GM23338 (cell line): Measurements from ENCODE around the gene C2CD5. TPM values are rescaled to one million over a fixed set of nuclear protein-coding genes. Genes with fewer than 3 reads are reported as not detected.

Experiments used
- ATAC-seq: fragments of 200-7000 bp; cut with Tn5 transposase; 3 replicates; pipeline ENCODE4 v1.9.1; 2020
- DNase-seq: peaks from one replicate; pipeline ENCODE4 v3.0.0-alpha.2; 2015; ENCODE audit warnings: low spot score
- H2AFZ ChIP-seq: fragments of 200-600 bp; sonication (generic); 2 replicates; pipeline ENCODE4 v1.8.0; 2016; ENCODE audit warnings: antibody characterized with exemption, mild to moderate bottlenecking, moderate library complexity
- H3F3A ChIP-seq: fragments of 200-600 bp; sonication (generic); replicated peaks from 2 replicates; pipeline ENCODE4 v1.8.0; 2017; ENCODE audit warnings: antibody characterized with exemption, mixed run types, low read depth
- H3K27ac ChIP-seq: fragments of 200-600 bp; sonication (generic); 2 replicates; pipeline ENCODE4 v1.6.1; 2016; ENCODE audit warnings: low read depth
- H3K27me3 ChIP-seq: fragments of 200-600 bp; sonication (generic); 2 replicates; pipeline ENCODE4 v1.8.0; 2016; ENCODE audit warnings: mild to moderate bottlenecking, mixed run types, moderate library complexity; ENCODE audit not compliant: insufficient read depth
- H3K36me3 ChIP-seq: fragments of 200-600 bp; sonication (generic); 2 replicates; pipeline ENCODE4 v1.8.0; 2016; ENCODE audit warnings: mild to moderate bottlenecking; ENCODE audit not compliant: insufficient read depth
- H3K4me1 ChIP-seq: fragments of 200-600 bp; sonication (generic); 2 replicates; pipeline ENCODE4 v1.8.0; 2016; ENCODE audit warnings: mild to moderate bottlenecking, moderate library complexity; ENCODE audit not compliant: insufficient read depth
- H3K4me2 ChIP-seq: fragments of 200-600 bp; sonication (generic); 2 replicates; pipeline ENCODE4 v1.7.1; 2017; ENCODE audit warnings: mixed run types
- H3K4me3 ChIP-seq: fragments of 200-600 bp; sonication (generic); 2 replicates; pipeline ENCODE4 v1.6.1; 2016; ENCODE audit warnings: mixed run types
- H3K79me2 ChIP-seq: fragments of 200-600 bp; sonication (generic); replicated peaks from 2 replicates; pipeline ENCODE4 v1.8.0; 2017; ENCODE audit warnings: mild to moderate bottlenecking; ENCODE audit not compliant: insufficient read depth
- H3K9me2 ChIP-seq: fragments of 200-600 bp; sonication (generic); 2 replicates; pipeline ENCODE4 v1.8.0; 2017; ENCODE audit not compliant: insufficient read depth
- H4K20me1 ChIP-seq: fragments of 200-600 bp; sonication (generic); replicated peaks from 2 replicates; pipeline ENCODE4 v1.8.0; 2017; ENCODE audit warnings: mild to moderate bottlenecking; ENCODE audit not compliant: insufficient read depth
- H3K27ac Mint-ChIP-seq: 2 replicates; pipeline ENCODE4 v1.8.0; 2020; ENCODE audit warnings: inconsistent platforms, mild to moderate bottlenecking, moderate library complexity, mixed read lengths
- H3K27me3 Mint-ChIP-seq: 3 replicates; pipeline ENCODE4 v1.8.0; 2022; ENCODE audit warnings: low read depth, mild to moderate bottlenecking, moderate library complexity, mixed read lengths, inconsistent platforms; ENCODE audit not compliant: insufficient read depth, poor library complexity
- H3K36me3 Mint-ChIP-seq: 3 replicates; pipeline ENCODE4 v1.8.0; 2021; ENCODE audit warnings: low read depth, mild to moderate bottlenecking, inconsistent platforms, moderate library complexity, mixed read lengths
- H3K4me1 Mint-ChIP-seq: 3 replicates; pipeline ENCODE4 v1.8.0; 2020; ENCODE audit warnings: mild to moderate bottlenecking, inconsistent platforms, mixed read lengths
- H3K4me3 Mint-ChIP-seq: 3 replicates; pipeline ENCODE4 v1.8.0; 2021; ENCODE audit warnings: moderate library complexity, mild to moderate bottlenecking, inconsistent platforms, mixed read lengths
- H3K9me3 Mint-ChIP-seq: 3 replicates; pipeline ENCODE4 v1.8.0; 2020; ENCODE audit warnings: moderate library complexity, mild to moderate bottlenecking, inconsistent platforms, mixed read lengths
- CREB1 ChIP-seq: fragments of 250-450 bp; sonication (Bioruptor Pico); IDR thresholded peaks from 2 replicates; pipeline ENCODE4 v1.5.0; 2020; ENCODE audit warnings: low read depth, mild to moderate bottlenecking, moderate library complexity
- CTCF ChIP-seq, 2 experiments: fragments of 200-600 bp in 1 of 2; sonication (generic) in 1 of 2; conservative IDR thresholded peaks; 2 replicates each; pipeline versions ENCODE4 v1.5.1 to v1.6.1; 2016 to 2017; ENCODE audit warnings: antibody characterized with exemption in 2 of 2, low read depth in 2 of 2, mild to moderate bottlenecking in 2 of 2, moderate library complexity in 1 of 2
- EZH2phosphoT487 ChIP-seq: fragments of 200-600 bp; sonication (generic); IDR thresholded peaks from one replicate; pipeline ENCODE4 v1.8.1; 2018; ENCODE audit warnings: antibody characterized with exemption; ENCODE audit not compliant: unreplicated experiment
- JUNB ChIP-seq: IDR thresholded peaks from one replicate; pipeline ENCODE4 v1.6.1; 2016; ENCODE audit warnings: antibody characterized with exemption; ENCODE audit not compliant: unreplicated experiment
- STAT1 ChIP-seq: IDR thresholded peaks from one replicate; pipeline ENCODE4 v1.6.1; 2016; ENCODE audit warnings: antibody characterized with exemption; ENCODE audit not compliant: unreplicated experiment
- ZNF462 ChIP-seq: fragments of 250-450 bp; sonication (Bioruptor Pico); IDR thresholded peaks from 2 replicates; pipeline ENCODE4 v1.5.0; 2020; ENCODE audit warnings: mild to moderate bottlenecking, moderate library complexity
- polyA plus RNA-seq: library from polyadenylated mRNA; unstranded; fragments of >200 nt; fragmentation: Nextera tagmentation; extraction: Ambion mirVana; gene quantifications from 2 replicates; pipeline ENCODE4 v1.2.1, GENCODE V29; 2016
- total RNA-seq: library from RNA; depleted of rRNA; stranded (reverse); fragments of >200 nt; shearing (Covaris generic); gene quantifications from 2 replicates; pipeline ENCODE4 v1.2.3, GENCODE V29; 2014

Gene C2CD5
- total and polyA plus RNA-seq, 2 experiments from 2014 or later, result 22.0 to 68.6 TPM

GRCh38 chr12:22410486-22410885 lies 133.9 kb downstream of the C2CD5 start (continued):
- TF ChIP-seq ZNF462 (CRISPR knock-in tag), result no peak

GRCh38 chr12:22409377-22410164 lies 134.8 kb downstream of the C2CD5 start:
- H3K79me2 ChIP-seq, result no peaks in the 10 kb centered on the region
- H4K20me1 ChIP-seq, result no peaks in the 10 kb centered on the region
- no peaks in the 10 kb centered on the region for H3F3A ChIP-seq
- Mint-ChIP-seq H3K27ac (no peak overlapping the region), H3K9me3 (peaks cover 7% of the 10 kb centered on the region; the same call in 2 of the 3 replicates), H3K4me1 (no peaks in the 10 kb centered on the region; the same call in 2 of the 3 replicates), H3K36me3 (no peaks in the 10 kb centered on the region), H3K4me3 (no peak overlapping the region), H3K27me3 (no peaks in the 10 kb centered on the region)
- peak overlapping the region; percentile 60; the same call in 1 of the 2 replicates for H2AFZ ChIP-seq
- H3K4me2 ChIP-seq, result no peak overlapping the region
- H3K27ac ChIP-seq, result no peak overlapping the region; the same call in 1 of the 2 replicates
- ATAC-seq (no peak), DNase-seq (no peak)
- H3K27me3 ChIP-seq, result no peaks in the 10 kb centered on the region
- H3K4me1 ChIP-seq, result no peaks in the 10 kb centered on the region
- 0 out of 2 replicates have a peak, but pooled peaks cover 2% of the 10 kb centered on the region for H3K9me2 ChIP-seq
- H3K4me3 ChIP-seq, result no peak overlapping the region
- no peaks in the 10 kb centered on the region for H3K36me3 ChIP-seq
- no peak for TF ChIP-seq CREB1 (CRISPR knock-in tag)
- no peak for TF ChIP-seq CTCF (conservative IDR thresholded peaks at IDR 0.05; ENCODE audit: low read depth in 2 of 2)
- no peak for TF ChIP-seq STAT1
- TF ChIP-seq ZNF462 (CRISPR knock-in tag), result no peak
- no peak for TF ChIP-seq JUNB
- no peak for TF ChIP-seq EZH2phosphoT487
